Endodermal cell (in vitro differentiated cells): ENCODE data around the gene EDEM3. TPM values are rescaled to one million over a fixed set of nuclear protein-coding genes. Genes with fewer than 3 reads are reported as not detected.

Source experiments
- DNase-seq: peaks from one replicate; pipeline ENCODE4 v3.0.0-alpha.2; 2017
- H3K27ac ChIP-seq: 2 replicates; pipeline ENCODE4 v1.5.1; 2013; ENCODE audit warnings: mild to moderate bottlenecking, low read depth, low read length, moderate library complexity
- H3K27me3 ChIP-seq: 2 replicates; pipeline ENCODE4 v1.6.1; 2013; ENCODE audit warnings: mild to moderate bottlenecking, low read length, moderate library complexity; ENCODE audit not compliant: insufficient read depth, control insufficient read depth, poor library complexity, severe bottlenecking
- H3K36me3 ChIP-seq: 2 replicates; pipeline ENCODE4 v1.7.0; 2013; ENCODE audit warnings: mild to moderate bottlenecking, low read length, moderate library complexity; ENCODE audit not compliant: control insufficient read depth, insufficient read depth
- H3K4me1 ChIP-seq: one replicate; pipeline ENCODE4 v1.7.0; 2013; ENCODE audit warnings: low read length; ENCODE audit not compliant: control insufficient read depth, insufficient read depth
- H3K4me3 ChIP-seq: 2 replicates; pipeline ENCODE4 v1.5.1; 2013; ENCODE audit warnings: mild to moderate bottlenecking, low read length, moderate library complexity
- H3K9ac ChIP-seq: 2 replicates; pipeline ENCODE4 v1.6.1; 2013; ENCODE audit warnings: mild to moderate bottlenecking, low read length, moderate library complexity; ENCODE audit not compliant: poor library complexity, severe bottlenecking; ENCODE audit errors: extremely low read depth
- H3K9me3 ChIP-seq: 2 replicates; pipeline ENCODE4 v1.6.1; 2013; ENCODE audit warnings: mild to moderate bottlenecking, low read length, moderate library complexity; ENCODE audit not compliant: control insufficient read depth
- H3K27ac Mint-ChIP-seq: 2 replicates; pipeline ENCODE4 v1.8.0; 2020; ENCODE audit warnings: mixed read lengths
- H3K27me3 Mint-ChIP-seq: 2 replicates; pipeline ENCODE4 v1.8.0; 2021; ENCODE audit warnings: mild to moderate bottlenecking, mixed read lengths; ENCODE audit not compliant: insufficient read depth
- H3K36me3 Mint-ChIP-seq: 2 replicates; pipeline ENCODE4 v1.8.0; 2020; ENCODE audit warnings: low read depth, mixed read lengths
- H3K4me1 Mint-ChIP-seq: 2 replicates; pipeline ENCODE4 v1.8.0; 2020; ENCODE audit warnings: mixed read lengths
- H3K4me3 Mint-ChIP-seq: 2 replicates; pipeline ENCODE4 v1.8.0; 2020; ENCODE audit warnings: mild to moderate bottlenecking, moderate library complexity, mixed read lengths
- H3K9me3 Mint-ChIP-seq: 2 replicates; pipeline ENCODE4 v1.8.0; 2020; ENCODE audit warnings: mild to moderate bottlenecking, mixed read lengths
- CTCF ChIP-seq: fragments of 200-600 bp; sonication (generic); conservative IDR thresholded peaks from 2 replicates; pipeline ENCODE4 v1.5.0; 2021; ENCODE audit warnings: antibody characterized with exemption, mild to moderate bottlenecking
- WGBS, 2 experiments: methylation state at CpG; one replicate each; pipeline versions ENCODE4 v1.1.5 to v1.1.7; 2013; ENCODE audit warnings: missing lambda C conversion rate in 2 of 2, mixed read lengths in 1 of 2; ENCODE audit not compliant: insufficient coverage in 1 of 2, insufficient read length in 1 of 2; 5-methylcytosine and 5-hydroxymethylcytosine counted together
- total RNA-seq, 2 donors: library from RNA; stranded (reverse); fragmentation: NEBNext Ultra II Directional in 1 of 2; extraction: Animal tissue kit (Norgen Biotek cat#: 25700) in 1 of 2; gene quantifications; 2 replicates in 1 of 2; 3 replicates in 1 of 2; pipeline ENCODE4 v1.2.1, GENCODE V29; 2021

The EDEM3 gene
- total RNA-seq, 2 donors from 2014 or later: 17.0 to 22.0 TPM

GRCh38 chr1:184641894-184642293, 112.8 kb downstream of the EDEM3 start:
- Histone ChIP-seq H3K9me3 (peaks cover 19% of the 10 kb centered on the region), H3K4me1 (no peaks in the 10 kb centered on the region), H3K36me3 (no peaks in the 10 kb centered on the region), H3K9ac (no peak overlapping the region), H3K4me3 (no peak overlapping the region), H3K27ac (no peak overlapping the region), H3K27me3 (no peaks in the 10 kb centered on the region)
- no peak for DNase-seq
- peaks cover 4% of the 10 kb centered on the region for H3K4me1 Mint-ChIP-seq
- H3K27ac Mint-ChIP-seq: no peak overlapping the region
- 88 to 93% methylated on average over 1 to 2 of the region's 2 CpGs for WGBS, 2 experiments
- no peaks in the 10 kb centered on the region for H3K36me3 Mint-ChIP-seq
- no peak for TF ChIP-seq CTCF
- peaks cover 7% of the 10 kb centered on the region for H3K9me3 Mint-ChIP-seq
- no peak overlapping the region for H3K4me3 Mint-ChIP-seq
- peaks cover 9% of the 10 kb centered on the region for H3K27me3 Mint-ChIP-seq

- TF ChIP-seq CTCF: no peak
- H3K4me1 Mint-ChIP-seq: peaks cover 7% of the 10 kb centered on the region
- H3K4me1 ChIP-seq: no peaks in the 10 kb centered on the region
- 79 to 95% methylated on average over 3 of the region's 3 CpGs for WGBS, 2 experiments
- DNase-seq: no peak
- no peaks in the 10 kb centered on the region for H3K36me3 Mint-ChIP-seq
- no peak overlapping the region for H3K4me3 ChIP-seq
- H3K9ac ChIP-seq: no peak overlapping the region
- no peak overlapping the region for H3K4me3 Mint-ChIP-seq
- H3K9me3 Mint-ChIP-seq: peaks cover 7% of the 10 kb centered on the region
- no peaks in the 10 kb centered on the region for H3K36me3 ChIP-seq
- no peaks in the 10 kb centered on the region for H3K27me3 ChIP-seq
- H3K27ac ChIP-seq: no peak overlapping the region
- peaks cover 19% of the 10 kb centered on the region for H3K9me3 ChIP-seq
- no peak overlapping the region for H3K27ac Mint-ChIP-seq
- H3K27me3 Mint-ChIP-seq: peaks cover 12% of the 10 kb centered on the region
Measured at GRCh38 chr1:184640505-184640904, 114.2 kb downstream of the EDEM3 start.

Other genes starting within 250 kb of the EDEM3 start
- 1 to 10 TPM; 4.8 to 5.1 TPM for gene NIBAN1, start 219.7 kb upstream of the EDEM3 start, total RNA-seq